Vagina (tissue), 2 donors: ENCODE data around the gene DIAPH2. TPM values are rescaled to one million over a fixed set of nuclear protein-coding genes. Genes with fewer than 3 reads are reported as not detected.
"Not testable (repeated sequence)": the region's sequence is repeated elsewhere in the genome, so short reads cannot be mapped to it uniquely, and the experiment has no call there.

ENCODE experiments used
- DNase-seq, 2 donors: peaks; one replicate each; pipeline ENCODE4 v3.0.0-alpha.2; 2017; ENCODE audit errors: extremely low spot score in 2 of 2
- H3K27ac ChIP-seq: fragments of 200-600 bp; sonication (generic); one replicate; pipeline ENCODE4 v1.5.1; 2019
- H3K27me3 ChIP-seq: fragments of 200-600 bp; sonication (generic); one replicate; pipeline ENCODE4 v1.5.1; 2019
- H3K36me3 ChIP-seq, 2 donors: fragments of 200-600 bp; sonication (generic); one replicate each; pipeline ENCODE4 v1.5.1; 2017 to 2019
- H3K4me1 ChIP-seq: fragments of 200-600 bp; sonication (generic); one replicate; pipeline ENCODE4 v1.5.1; 2019
- H3K4me3 ChIP-seq, 2 donors: fragments of 200-600 bp; sonication (generic); 1 replicate in 1 of 2; 2 replicates in 1 of 2; pipeline ENCODE4 v1.5.1; 2016 to 2019
- H3K9me3 ChIP-seq: fragments of 200-600 bp; sonication (generic); one replicate; pipeline ENCODE4 v1.5.1; 2019
- CTCF ChIP-seq, 3 experiments: fragments of 450-650 bp in 2 of 3; fragments of 200-600 bp in 1 of 3; sonication (generic) in 1 of 3; IDR thresholded peaks; one replicate each; pipeline ENCODE4 v1.5.1; 2017 to 2019; ENCODE audit warnings: antibody characterized with exemption in 3 of 3, mild to moderate bottlenecking in 2 of 3, moderate library complexity in 2 of 3
- POLR2A ChIP-seq, 2 donors: fragments of 450-650 bp; IDR thresholded peaks; one replicate each; pipeline ENCODE4 v1.6.1; 2017; ENCODE audit warnings: antibody characterized with exemption in 2 of 2, mild to moderate bottlenecking in 2 of 2, moderate library complexity in 2 of 2
- POLR2AphosphoS5 ChIP-seq, 2 donors: sonication (generic); formaldehyde crosslinking; IDR thresholded peaks; one replicate each; pipeline ENCODE4 v1.9.0; 2017; ENCODE audit warnings: antibody characterized with exemption in 2 of 2, mild to moderate bottlenecking in 2 of 2, low read depth in 1 of 2; ENCODE audit not compliant: insufficient read depth in 1 of 2
- intact Hi-C: fragments of 100-400 bp; cut with DNase I; formaldehyde crosslinking; loops from one replicate; pipeline ENCODE4 v1.15.1; 2023
- total RNA-seq: library from RNA; depleted of rRNA; stranded (reverse); fragments of >200 nt; gene quantifications from one replicate; pipeline ENCODE4 v1.2.3, GENCODE V29; 2016

The DIAPH2 gene
- total RNA-seq, 1 donor from 2014 or later, result 38.8 TPM

GRCh38 chrX:96841325-96841724, 156.7 kb downstream of the DIAPH2 start:
- intact Hi-C loops, result no loop called here
- no peaks in the 10 kb centered on the region for H3K4me1 ChIP-seq
- no peaks in the 10 kb centered on the region for H3K9me3 ChIP-seq
- DNase-seq, result no peak
- H3K36me3 ChIP-seq, result no peaks in the 10 kb centered on the region
- no peak overlapping the region for H3K27ac ChIP-seq
- no peaks in the 10 kb centered on the region for H3K27me3 ChIP-seq
- TF ChIP-seq POLR2AphosphoS5 (IDR thresholded peaks at IDR 0.05; ENCODE audit: insufficient read depth in 1 of 2, low read depth in 1 of 2), result no peak
- TF ChIP-seq POLR2A (IDR thresholded peaks at IDR 0.05), result no peak
- no peak for TF ChIP-seq CTCF (IDR thresholded peaks at IDR 0.05)
- no peak overlapping the region for H3K4me3 ChIP-seq

- H3K27me3 ChIP-seq, H3K9me3 ChIP-seq, intact Hi-C loops, H3K4me3 ChIP-seq, H3K27ac ChIP-seq, H3K4me1 ChIP-seq, H3K36me3 ChIP-seq, DNase-seq: not testable (repeated sequence)
Observed at GRCh38 chrX:96841866-96842265, 157.2 kb downstream of the DIAPH2 start.

DNA sequence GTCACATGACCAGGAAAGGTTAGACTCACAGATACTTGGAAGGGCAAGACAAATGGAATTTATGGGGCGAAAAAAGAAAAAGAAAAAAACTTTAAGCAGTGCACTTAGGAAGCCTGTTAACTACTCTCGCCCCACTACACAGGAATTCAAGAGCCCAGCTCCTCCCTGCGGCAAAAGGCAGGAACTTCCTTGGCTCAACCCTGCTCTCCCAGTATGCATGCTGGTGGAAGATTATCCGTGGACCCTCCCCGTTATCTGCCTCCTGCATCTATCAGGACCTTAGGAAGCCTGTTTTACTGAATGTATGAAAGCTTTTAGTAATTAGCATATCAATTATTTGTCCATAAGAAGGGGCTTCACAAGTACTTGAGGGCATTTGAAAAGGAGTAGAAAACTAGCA, 158.9 kb downstream of the DIAPH2 start:
- Histone ChIP-seq H3K4me3 (no peak overlapping the region), H3K27me3 (no peaks in the 10 kb centered on the region), H3K27ac (no peak overlapping the region), H3K36me3 (no peaks in the 10 kb centered on the region), H3K9me3 (no peaks in the 10 kb centered on the region), H3K4me1 (no peaks in the 10 kb centered on the region)
- no peak for TF ChIP-seq POLR2AphosphoS5 (IDR thresholded peaks at IDR 0.05; ENCODE audit: insufficient read depth in 1 of 2, low read depth in 1 of 2)
- no peak for DNase-seq
- intact Hi-C loops, result no loop called here

DNA sequence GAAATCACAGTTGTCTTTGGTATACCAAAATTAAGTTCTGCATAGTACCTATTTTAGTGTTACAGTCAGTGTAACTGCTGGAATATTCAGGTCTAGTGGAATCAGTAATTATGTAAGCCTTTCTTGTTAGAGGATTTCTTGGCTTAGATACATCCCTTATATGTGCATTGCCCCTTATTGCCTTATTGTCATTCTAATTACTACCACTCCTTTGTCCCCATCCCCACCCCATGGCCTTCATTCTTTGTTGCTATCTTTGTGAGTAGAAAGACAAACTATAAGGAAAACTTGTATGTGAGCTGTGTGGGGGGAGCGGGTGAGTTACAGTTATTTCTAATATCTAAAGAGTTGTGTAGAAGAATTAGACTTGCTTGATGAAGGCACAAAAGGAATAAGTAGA, 162.2 kb downstream of the DIAPH2 start:
- Histone ChIP-seq H3K36me3 (no peaks in the 10 kb centered on the region), H3K4me3 (no peak overlapping the region), H3K4me1 (no peaks in the 10 kb centered on the region), H3K27me3 (no peaks in the 10 kb centered on the region), H3K9me3 (no peaks in the 10 kb centered on the region), H3K27ac (no peak overlapping the region)
- TF ChIP-seq POLR2A (IDR thresholded peaks at IDR 0.05), result no peak
- TF ChIP-seq CTCF (IDR thresholded peaks at IDR 0.05), result no peak
- TF ChIP-seq POLR2AphosphoS5 (IDR thresholded peaks at IDR 0.05; ENCODE audit: insufficient read depth in 1 of 2, low read depth in 1 of 2), result no peak
- intact Hi-C loops, result no loop called here
- DNase-seq, result no peak

GRCh38 chrX:96859422-96859821, 174.8 kb downstream of the DIAPH2 start:
- H3K9me3 ChIP-seq, H3K36me3 ChIP-seq, H3K4me3 ChIP-seq, H3K4me1 ChIP-seq, intact Hi-C loops, H3K27me3 ChIP-seq, DNase-seq, H3K27ac ChIP-seq: not testable (repeated sequence)

- no peaks in the 10 kb centered on the region for H3K27me3 ChIP-seq
- intact Hi-C loops, result no loop called here
- DNase-seq, result no peak
- no peaks in the 10 kb centered on the region for H3K9me3 ChIP-seq
- TF ChIP-seq POLR2A (IDR thresholded peaks at IDR 0.05) (no peak), POLR2AphosphoS5 (IDR thresholded peaks at IDR 0.05; ENCODE audit: insufficient read depth in 1 of 2, low read depth in 1 of 2) (no peak), CTCF (IDR thresholded peaks at IDR 0.05) (no peak)
- H3K27ac ChIP-seq, result no peak overlapping the region
- H3K4me3 ChIP-seq, result no peak overlapping the region
- no peaks in the 10 kb centered on the region for H3K4me1 ChIP-seq
- H3K36me3 ChIP-seq, result no peaks in the 10 kb centered on the region
Observed at GRCh38 chrX:96861218-96861617, 176.6 kb downstream of the DIAPH2 start.

DNA sequence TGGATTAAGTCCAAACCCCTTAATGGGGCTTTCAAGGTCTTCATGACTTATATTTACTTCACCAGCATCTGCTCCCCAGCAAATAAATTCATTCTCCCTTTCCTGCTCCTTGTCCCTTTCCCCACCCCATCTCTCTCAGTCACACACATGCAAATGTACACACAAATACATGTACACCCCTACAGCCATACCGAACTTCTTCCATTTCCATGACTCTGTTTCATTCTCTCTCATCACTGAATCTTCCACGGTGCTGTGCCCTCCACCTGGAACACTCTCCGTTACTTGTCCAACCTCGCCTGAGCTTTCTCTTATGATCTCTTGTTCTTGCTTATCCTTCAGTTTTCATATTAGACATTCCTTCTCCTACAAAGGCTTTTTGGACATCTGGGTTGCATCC, 177.0 kb downstream of the DIAPH2 start:
- intact Hi-C loops, result no loop called here
- Histone ChIP-seq H3K27me3 (no peaks in the 10 kb centered on the region), H3K4me3 (no peak overlapping the region), H3K27ac (no peak overlapping the region), H3K4me1 (no peaks in the 10 kb centered on the region), H3K36me3 (no peaks in the 10 kb centered on the region), H3K9me3 (no peaks in the 10 kb centered on the region)
- TF ChIP-seq POLR2AphosphoS5 (IDR thresholded peaks at IDR 0.05; ENCODE audit: insufficient read depth in 1 of 2, low read depth in 1 of 2) (no peak), POLR2A (IDR thresholded peaks at IDR 0.05) (no peak)
- no peak for DNase-seq
